LNCAP (cell line): ENCODE measurements around the gene PET117.

Experiments used
- CTCF ChIP-seq: fragments of 450-650 bp; IDR thresholded peaks from 2 replicates; pipeline ENCODE4 v1.5.1; 2017; ENCODE audit warnings: mild to moderate bottlenecking

The PET117 gene

GRCh38 chr20:18139832-18140231 lies 2.2 kb downstream of the PET117 start:
- no peak for TF ChIP-seq CTCF

- no peak for TF ChIP-seq CTCF
Measured at GRCh38 chr20:18144541-18145099, 7.0 kb downstream of the PET117 start.

GRCh38 chr20:18154342-18154741 lies 16.7 kb downstream of the PET117 start:
- no peak for TF ChIP-seq CTCF

GRCh38 chr20:18156045-18156444 lies 18.4 kb downstream of the PET117 start:
- no peak for TF ChIP-seq CTCF

GRCh38 chr20:18164356-18164755 lies 26.7 kb downstream of the PET117 start:
- no peak for TF ChIP-seq CTCF

GRCh38 chr20:18165553-18165952 lies 27.9 kb downstream of the PET117 start:
- TF ChIP-seq CTCF: no peak

- TF ChIP-seq CTCF: no peak
Measured at GRCh38 chr20:18166241-18166881, 28.7 kb downstream of the PET117 start.

GRCh38 chr20:18166950-18167349 lies 29.3 kb downstream of the PET117 start:
- TF ChIP-seq CTCF: no peak
